MV-4-11 (cell line): ENCODE data around the gene BABAM2.

ENCODE experiments used
- DNase-seq: peaks from one replicate; lab custom pipeline; 2025; lab: John Stamatoyannopoulos, UW

Gene BABAM2

GRCh38 chr2:28345619-28346018, 455.1 kb downstream of the BABAM2 start:
- DNase-seq, result no peak

GRCh38 chr2:28346587-28346986, 456.1 kb downstream of the BABAM2 start:
- no peak for DNase-seq

- no peak for DNase-seq
Observed at GRCh38 chr2:28347193-28347592, 456.7 kb downstream of the BABAM2 start.

GRCh38 chr2:28347596-28347995, 457.1 kb downstream of the BABAM2 start:
- DNase-seq, result peak; percentile 8

- DNase-seq, result no peak
Observed at GRCh38 chr2:28348149-28348567, 457.6 kb downstream of the BABAM2 start.

GRCh38 chr2:28348921-28349320, 458.4 kb downstream of the BABAM2 start:
- DNase-seq, result no peak

GRCh38 chr2:28349546-28350165, 459.1 kb downstream of the BABAM2 start:
- DNase-seq, result no peak

GRCh38 chr2:28350196-28350595, 459.7 kb downstream of the BABAM2 start:
- no peak for DNase-seq

GRCh38 chr2:28350791-28351285, 460.3 kb downstream of the BABAM2 start:
- DNase-seq, result no peak

GRCh38 chr2:28351621-28352020, 461.1 kb downstream of the BABAM2 start:
- no peak for DNase-seq

GRCh38 chr2:28352104-28352503, 461.6 kb downstream of the BABAM2 start:
- no peak for DNase-seq

- DNase-seq, result no peak
Observed at GRCh38 chr2:28352610-28353195, 462.2 kb downstream of the BABAM2 start.

GRCh38 chr2:28354920-28355520, 464.5 kb downstream of the BABAM2 start:
- no peak for DNase-seq

GRCh38 chr2:28355521-28356094, 465.1 kb downstream of the BABAM2 start:
- DNase-seq, result no peak

GRCh38 chr2:28356095-28356911, 465.8 kb downstream of the BABAM2 start:
- peak; percentile 45 for DNase-seq

GRCh38 chr2:28357055-28357454, 466.5 kb downstream of the BABAM2 start:
- no peak for DNase-seq

- no peak for DNase-seq
Observed at GRCh38 chr2:28357948-28358667, 467.6 kb downstream of the BABAM2 start.

- no peak for DNase-seq
Observed at GRCh38 chr2:28358668-28359201, 468.2 kb downstream of the BABAM2 start.

GRCh38 chr2:28359222-28360057, 468.9 kb downstream of the BABAM2 start:
- peak; percentile 96 for DNase-seq

- DNase-seq, result peak; percentile 13
Observed at GRCh38 chr2:28360058-28360717, 469.7 kb downstream of the BABAM2 start.
